Measurements from ENCODE around the gene RAB23.
A peak's percentile ranks its signal among the peaks of the same experiment; 100 is the strongest.

Gene RAB23

GRCh38 chr6:57226221-57226620 lies 4.1 kb upstream of the RAB23 start:
- DNase-seq, result no peak

- DNase-seq, result no peak
Observed at GRCh38 chr6:57224769-57225515, 2.8 kb upstream of the RAB23 start.

GRCh38 chr6:57222743-57223077 lies 603 bp upstream of the RAB23 start:
- no peak for DNase-seq

GRCh38 chr6:57221191-57221935 lies 744 bp downstream of the RAB23 start:
- DNase-seq, result peak; percentile 61

- DNase-seq, result no peak
Observed at GRCh38 chr6:57220083-57220703, 1.9 kb downstream of the RAB23 start.

- no peak for DNase-seq
Observed at GRCh38 chr6:57217270-57217669, 4.8 kb downstream of the RAB23 start.

- DNase-seq, result no peak
Observed at GRCh38 chr6:57216235-57217101, 5.6 kb downstream of the RAB23 start.

GRCh38 chr6:57215260-57215659 lies 6.8 kb downstream of the RAB23 start:
- DNase-seq, result no peak

- DNase-seq, result no peak
Observed at GRCh38 chr6:57210060-57210459, 12.0 kb downstream of the RAB23 start.

- no peak for DNase-seq
Observed at GRCh38 chr6:57209030-57209429, 13.1 kb downstream of the RAB23 start.

- no peak for DNase-seq
Observed at GRCh38 chr6:57207872-57208271, 14.2 kb downstream of the RAB23 start.

- no peak for DNase-seq
Observed at GRCh38 chr6:57207141-57207540, 15.0 kb downstream of the RAB23 start.

- DNase-seq, result no peak
Observed at GRCh38 chr6:57205550-57206328, 16.4 kb downstream of the RAB23 start.

- DNase-seq, result no peak
Observed at GRCh38 chr6:57201718-57202117, 20.4 kb downstream of the RAB23 start.

GRCh38 chr6:57198926-57199636 lies 23.0 kb downstream of the RAB23 start:
- no peak for DNase-seq

GRCh38 chr6:57195457-57195856 lies 26.6 kb downstream of the RAB23 start:
- DNase-seq, result no peak

- DNase-seq, result no peak
Observed at GRCh38 chr6:57193177-57193576, 28.9 kb downstream of the RAB23 start.

GRCh38 chr6:57190140-57190539 lies 32.0 kb downstream of the RAB23 start:
- DNase-seq, result peak; percentile 8

GRCh38 chr6:57183336-57183735 lies 38.8 kb downstream of the RAB23 start:
- no peak for DNase-seq

GRCh38 chr6:57182017-57182432 lies 40.1 kb downstream of the RAB23 start:
- no peak for DNase-seq

- DNase-seq, result no peak
Observed at GRCh38 chr6:57180596-57180995, 41.5 kb downstream of the RAB23 start.

Data from RPMI8226 (cell line).